Measurements from ENCODE around the gene PON1. TPM values are rescaled to one million over a fixed set of nuclear protein-coding genes. Genes with fewer than 3 reads are reported as not detected.

Gene PON1
- polyA plus RNA-seq, 1 donor from 2014 or later: 0.25 TPM

GRCh38 chr7:95250571-95250970, 73.8 kb downstream of the PON1 start:
- Histone ChIP-seq H2AFZ (ENCODE audit: low read depth, low read length) (no peak overlapping the region), H3K79me2 (replicated peaks; ENCODE audit: insufficient read depth, low read length) (no peaks in the 10 kb centered on the region)
- TF ChIP-seq CTCF (IDR thresholded peaks at IDR 0.05; ENCODE audit: poor library complexity, severe bottlenecking) (no peak), EZH2 (IDR thresholded peaks at IDR 0.05; ENCODE audit: borderline replicate concordance, insufficient read depth, low read length, poor library complexity, severe bottlenecking) (no peak), MXI1 (conservative IDR thresholded peaks at IDR 0.05; ENCODE audit: poor library complexity, severe bottlenecking) (no peak), POLR2AphosphoS5 (IDR thresholded peaks at IDR 0.05) (no peak), EP300 (conservative IDR thresholded peaks at IDR 0.05; ENCODE audit: poor library complexity, severe bottlenecking) (no peak), SMC3 (conservative IDR thresholded peaks at IDR 0.05; ENCODE audit: poor library complexity) (no peak), REST (IDR thresholded peaks at IDR 0.05; ENCODE audit: borderline replicate concordance) (no peak), RAD21 (conservative IDR thresholded peaks at IDR 0.05) (no peak), TAF1 (IDR thresholded peaks at IDR 0.05; ENCODE audit: low read depth) (no peak)

More at GRCh38 chr7:95250571-95250970, 73.8 kb downstream of the PON1 start:
- H3K9ac ChIP-seq (ENCODE audit: low read length): no peak overlapping the region
- H3K4me2 ChIP-seq (ENCODE audit: low read length): no peak overlapping the region
- no peaks in the 10 kb centered on the region for H3K9me2 ChIP-seq (ENCODE audit: insufficient read depth, low read length)
- peaks cover 5% of the 10 kb centered on the region for H3F3A ChIP-seq (ENCODE audit: insufficient read depth, low read length, poor library complexity, severe bottlenecking)
- no peaks in the 10 kb centered on the region for H4K20me1 ChIP-seq (ENCODE audit: insufficient read depth)
- no peaks in the 10 kb centered on the region for H3K27me3 ChIP-seq (ENCODE audit: insufficient read depth, low read depth, low read length)
- peak overlapping the region; percentile 39 for H3K27ac ChIP-seq (ENCODE audit: low read length)
- H3K4me3 ChIP-seq (ENCODE audit: low read length): no peak overlapping the region
- no peaks in the 10 kb centered on the region for H3K9me3 ChIP-seq (ENCODE audit: low read length)
- H3K36me3 ChIP-seq (ENCODE audit: insufficient read depth, low read length): no peaks in the 10 kb centered on the region

Small RNA genes within 50 kb of the gene (small RNA-seq; reads per million reads assigned to genes)
- 0 reads per million in 3 experiments for gene AC004022.2

Other genes starting within 250 kb of the PON1 start
- gene PON3, start 71.8 kb upstream of the PON1 start, polyA plus RNA-seq: not detected in 2 replicates
- 23.1 and 28.1 TPM in 2 replicates for gene PON2, start 110.5 kb upstream of the PON1 start, polyA plus RNA-seq
- gene ASB4, start 161.4 kb upstream of the PON1 start, polyA plus RNA-seq: 0.11 and 0.56 TPM in 2 replicates

Data from neural cell (in vitro differentiated cells).